Left kidney (tissue), 8 donors: ENCODE data around the gene SMG5. TPM values are rescaled to one million over a fixed set of nuclear protein-coding genes. Genes with fewer than 3 reads are reported as not detected.
"Not testable (repeated sequence)": the region's sequence is repeated elsewhere in the genome, so short reads cannot be mapped to it uniquely, and the experiment has no call there.

ENCODE experiments used
- DNase-seq: peaks from one replicate; pipeline ENCODE4 v3.0.0-alpha.2; 2013
- long read RNA-seq, 8 donors: transcript quantifications; one replicate each; lab custom pipeline, GENCODE V29; 2026
- polyA plus RNA-seq: library from polyadenylated mRNA; unstranded; fragments of 120-200 nt; gene quantifications from one replicate; pipeline ENCODE4 v1.2.1, GENCODE V29; 2013; ENCODE audit not compliant: insufficient read length

Gene SMG5
- polyA plus RNA-seq = 63.4 TPM
- long read RNA-seq, donor 1, full-length matches to known transcripts = 12 of 18 reads
- long read RNA-seq, donor 1, partial matches to known transcripts = 6 of 18 reads
- long read RNA-seq, donor 1, other reads (novel, unspliced or antisense) = 0 of 18 reads
- long read RNA-seq, donor 2, full-length matches to known transcripts = 7 of 7 reads
- long read RNA-seq, donor 2, partial matches to known transcripts = 0 of 7 reads
- long read RNA-seq, donor 2, other reads (novel, unspliced or antisense) = 0 of 7 reads
- long read RNA-seq, donor 3, full-length matches to known transcripts = 5 of 5 reads
- long read RNA-seq, donor 3, partial matches to known transcripts = 0 of 5 reads
- long read RNA-seq, donor 3, other reads (novel, unspliced or antisense) = 0 of 5 reads
- long read RNA-seq, donor 4 = 0 reads
- long read RNA-seq, donor 5, full-length matches to known transcripts = 8 of 8 reads
- long read RNA-seq, donor 5, partial matches to known transcripts = 0 of 8 reads
- long read RNA-seq, donor 5, other reads (novel, unspliced or antisense) = 0 of 8 reads
- long read RNA-seq, donor 6, full-length matches to known transcripts = 4 of 9 reads
- long read RNA-seq, donor 6, partial matches to known transcripts = 5 of 9 reads
- long read RNA-seq, donor 6, other reads (novel, unspliced or antisense) = 0 of 9 reads
- long read RNA-seq, donor 7, full-length matches to known transcripts = 9 of 9 reads
- long read RNA-seq, donor 7, partial matches to known transcripts = 0 of 9 reads
- long read RNA-seq, donor 7, other reads (novel, unspliced or antisense) = 0 of 9 reads
- long read RNA-seq, donor 8, full-length matches to known transcripts = 4 of 4 reads
- long read RNA-seq, donor 8, partial matches to known transcripts = 0 of 4 reads
- long read RNA-seq, donor 8, other reads (novel, unspliced or antisense) = 0 of 4 reads

- DNase-seq = peak; percentile 98
Observed at GRCh38 chr1:156282479-156283222, at the start of gene SMG5. SMG5 (minus strand) TSS chr1:156282825; CDS start chr1:156282680, 145 bp downstream.

- DNase-seq = not testable (repeated sequence)
Observed at GRCh38 chr1:156323179-156323578, 40.6 kb upstream of the SMG5 start.

- DNase-seq = no peak
Observed at GRCh38 chr1:156320560-156320959, 37.9 kb upstream of the SMG5 start.

- no peak for DNase-seq
Observed at GRCh38 chr1:156319664-156320063, 37.0 kb upstream of the SMG5 start.

GRCh38 chr1:156316909-156317308 lies 34.3 kb upstream of the SMG5 start:
- no peak for DNase-seq

- DNase-seq = no peak
Observed at GRCh38 chr1:156310962-156311361, 28.3 kb upstream of the SMG5 start.

- DNase-seq = no peak
Observed at GRCh38 chr1:156308078-156308477, 25.5 kb upstream of the SMG5 start.

- DNase-seq = no peak
Observed at GRCh38 chr1:156305215-156305614, 22.6 kb upstream of the SMG5 start.

- no peak for DNase-seq
Observed at GRCh38 chr1:156303241-156303640, 20.6 kb upstream of the SMG5 start.

GRCh38 chr1:156298852-156299357 lies 16.3 kb upstream of the SMG5 start, which contains the start of gene VHLL:
VHLL (minus strand) TSS chr1:156299307; CDS start chr1:156299189, 118 bp downstream.
- DNase-seq = no peak

- peak; percentile 49 for DNase-seq
Observed at GRCh38 chr1:156295391-156295947, 12.8 kb upstream of the SMG5 start, which contains the start of gene GLMP. GLMP (minus strand) TSS chr1:156295679; CDS start chr1:156295645, 34 bp downstream.

GRCh38 chr1:156293895-156294294 lies 11.3 kb upstream of the SMG5 start:
- DNase-seq = no peak

GRCh38 chr1:156293098-156293434 lies 10.4 kb upstream of the SMG5 start:
- DNase-seq = no peak

GRCh38 chr1:156291226-156292061 lies 8.8 kb upstream of the SMG5 start:
- DNase-seq = peak; percentile 74

GRCh38 chr1:156289857-156290256 lies 7.2 kb upstream of the SMG5 start:
- no peak for DNase-seq

- DNase-seq = no peak
Observed at GRCh38 chr1:156286061-156286460, 3.4 kb upstream of the SMG5 start.

GRCh38 chr1:156285437-156285836 lies 2.8 kb upstream of the SMG5 start:
- DNase-seq = no peak

GRCh38 chr1:156284757-156285156 lies 2.1 kb upstream of the SMG5 start:
- DNase-seq = no peak

GRCh38 chr1:156284112-156284511 lies 1.5 kb upstream of the SMG5 start, which contains the start of gene TMEM79:
TMEM79 (plus strand) TSS chr1:156284325; CDS start chr1:156285227, 902 bp downstream.
- DNase-seq = no peak

- DNase-seq = no peak
Observed at GRCh38 chr1:156283521-156283920, 896 bp upstream of the SMG5 start.
